Breast epithelium (tissue), 3 donors: ENCODE data around the gene NRL.

ENCODE experiments used
- POLR2A ChIP-seq: fragments of 450-650 bp; IDR thresholded peaks from one replicate; pipeline ENCODE4 v1.6.1; 2016; ENCODE audit warnings: antibody characterized with exemption, mild to moderate bottlenecking, moderate library complexity
- POLR2AphosphoS5 ChIP-seq, 3 donors: sonication (generic); formaldehyde crosslinking; IDR thresholded peaks; one replicate each; pipeline ENCODE4 v1.6.1; 2017; ENCODE audit warnings: antibody characterized with exemption in 3 of 3

GRCh38 chr14:24093901-24094840, 20.6 kb downstream of the NRL start, which contains the start of gene PCK2:
- TF ChIP-seq POLR2AphosphoS5 (IDR thresholded peaks at IDR 0.05) (peak in 2 of 3 donors; percentile 18 to 41), POLR2A (peak; percentile 29)
